Measurements from ENCODE around the gene SLC24A3.

SLC24A3 gene

GRCh38 chr20:19241440-19241839, 29.0 kb downstream of the SLC24A3 start:
- no peak overlapping the region for H3K4me2 ChIP-seq (ENCODE audit: low read length)
- no peak overlapping the region for H2AFZ ChIP-seq (ENCODE audit: insufficient read depth, low read length, poor library complexity)
- no peak for DNase-seq
- H3K14ac ChIP-seq (ENCODE audit: low read length): no peak overlapping the region
- no peak overlapping the region for H2AK5ac ChIP-seq (ENCODE audit: low read length)
- H4K8ac ChIP-seq (ENCODE audit: low read depth, low read length): no peak overlapping the region
- no peak overlapping the region for H2BK12ac ChIP-seq (ENCODE audit: low read length)
- H3K9me3 ChIP-seq (ENCODE audit: insufficient read depth, low read depth, low read length): no peaks in the 10 kb centered on the region
- H3K4ac ChIP-seq (ENCODE audit: low read depth, low read length): no peak overlapping the region
- no peak overlapping the region for H2BK5ac ChIP-seq (ENCODE audit: low read depth, low read length, poor library complexity)
- H3K23ac ChIP-seq (ENCODE audit: low read length): no peak overlapping the region
- H3K79me2 ChIP-seq (ENCODE audit: control insufficient read depth, insufficient read depth, low read length, poor library complexity): no peaks in the 10 kb centered on the region
- no peak overlapping the region for H2BK120ac ChIP-seq (ENCODE audit: insufficient read depth, low read length, poor library complexity)
- H3K27me3 ChIP-seq (ENCODE audit: insufficient read depth, low read length): no peaks in the 10 kb centered on the region
- no peak overlapping the region for H4K12ac ChIP-seq (ENCODE audit: low read depth, low read length)
- H3K79me1 ChIP-seq (ENCODE audit: low read length): no peaks in the 10 kb centered on the region
- no peak overlapping the region for H3K4me3 ChIP-seq (ENCODE audit: low read depth, low read length)
- H3K27ac ChIP-seq (ENCODE audit: low read depth, low read length): no peak overlapping the region
- no peak overlapping the region for H3K18ac ChIP-seq (ENCODE audit: low read length)
- H4K91ac ChIP-seq (ENCODE audit: low read depth, low read length): no peak overlapping the region
- no CpG with 5 or more reads among the region's 13 CpGs for WGBS (ENCODE audit: extremely low coverage, insufficient coverage, insufficient read length)
- no peak overlapping the region for H3K9ac ChIP-seq (ENCODE audit: low read length)
- no peaks in the 10 kb centered on the region for H3K36me3 ChIP-seq (ENCODE audit: control insufficient read depth in 1 of 2, insufficient read depth in 2 of 2, low read length in 2 of 2)
- peaks cover 4% of the 10 kb centered on the region in 2 experiments for H3K4me1 ChIP-seq (ENCODE audit: control insufficient read depth in 1 of 2, insufficient read depth in 2 of 2, low read length in 2 of 2)

GRCh38 chr20:19244291-19244690, 31.8 kb downstream of the SLC24A3 start:
- H3K4me3 ChIP-seq (ENCODE audit: low read depth, low read length): no peak overlapping the region
- no peaks in the 10 kb centered on the region for H3K79me2 ChIP-seq (ENCODE audit: control insufficient read depth, insufficient read depth, low read length, poor library complexity)
- no peak overlapping the region for H4K12ac ChIP-seq (ENCODE audit: low read depth, low read length)
- no peak overlapping the region for H3K23ac ChIP-seq (ENCODE audit: low read length)
- H2AK5ac ChIP-seq (ENCODE audit: low read length): no peak overlapping the region
- H2BK5ac ChIP-seq (ENCODE audit: low read depth, low read length, poor library complexity): no peak overlapping the region
- H2BK12ac ChIP-seq (ENCODE audit: low read length): no peak overlapping the region
- DNase-seq: peak; percentile 50 to 51
- no peaks in the 10 kb centered on the region for H3K9me3 ChIP-seq (ENCODE audit: insufficient read depth, low read depth, low read length)
- H3K14ac ChIP-seq (ENCODE audit: low read length): no peak overlapping the region
- H2AFZ ChIP-seq (ENCODE audit: insufficient read depth, low read length, poor library complexity): no peak overlapping the region
- no peak overlapping the region for H3K4ac ChIP-seq (ENCODE audit: low read depth, low read length)
- H3K79me1 ChIP-seq (ENCODE audit: low read length): no peaks in the 10 kb centered on the region
- H2BK120ac ChIP-seq (ENCODE audit: insufficient read depth, low read length, poor library complexity): no peak overlapping the region
- no peak overlapping the region for H3K18ac ChIP-seq (ENCODE audit: low read length)
- no peaks in the 10 kb centered on the region for H3K36me3 ChIP-seq (ENCODE audit: control insufficient read depth in 1 of 2, insufficient read depth in 2 of 2, low read length in 2 of 2)
- H3K9ac ChIP-seq (ENCODE audit: low read length): no peak overlapping the region
- H3K27me3 ChIP-seq (ENCODE audit: insufficient read depth, low read length): no peaks in the 10 kb centered on the region
- no peak overlapping the region for H3K27ac ChIP-seq (ENCODE audit: low read depth, low read length)
- H4K8ac ChIP-seq (ENCODE audit: low read depth, low read length): no peak overlapping the region
- WGBS (ENCODE audit: extremely low coverage, insufficient coverage, insufficient read length): no CpG with 5 or more reads among the region's 8 CpGs
- H3K4me2 ChIP-seq (ENCODE audit: low read length): no peak overlapping the region
- no peak overlapping the region for H4K91ac ChIP-seq (ENCODE audit: low read depth, low read length)
- peaks cover 4% of the 10 kb centered on the region in 2 experiments for H3K4me1 ChIP-seq (ENCODE audit: control insufficient read depth in 1 of 2, insufficient read depth in 2 of 2, low read length in 2 of 2)

- WGBS (ENCODE audit: extremely low coverage, insufficient coverage, insufficient read length): no CpG with 5 or more reads among the region's 6 CpGs
- H3K4me1 ChIP-seq (ENCODE audit: control insufficient read depth in 1 of 2, insufficient read depth in 2 of 2, low read length in 2 of 2): peaks cover 1 to 4% of the 10 kb centered on the region in 2 experiments
- no peak overlapping the region for H3K9ac ChIP-seq (ENCODE audit: low read length)
Observed at GRCh38 chr20:19249106-19249879, 36.9 kb downstream of the SLC24A3 start.

GRCh38 chr20:19250346-19250745, 37.9 kb downstream of the SLC24A3 start:
- Histone ChIP-seq H2BK5ac (ENCODE audit: low read depth, low read length, poor library complexity) (no peak overlapping the region), H2BK12ac (ENCODE audit: low read length) (no peak overlapping the region), H3K4me2 (ENCODE audit: low read length) (no peak overlapping the region), H3K4ac (ENCODE audit: low read depth, low read length) (no peak overlapping the region), H2BK120ac (ENCODE audit: insufficient read depth, low read length, poor library complexity) (no peak overlapping the region), H3K27ac (ENCODE audit: low read depth, low read length) (no peak overlapping the region), H3K79me1 (ENCODE audit: low read length) (peaks cover under 1% of the 10 kb centered on the region), H2AK5ac (ENCODE audit: low read length) (no peak overlapping the region), H3K9ac (ENCODE audit: low read length) (no peak overlapping the region), H3K4me1 (ENCODE audit: control insufficient read depth in 1 of 2, insufficient read depth in 2 of 2, low read length in 2 of 2) (peaks cover 0 to 4% of the 10 kb centered on the region in 2 experiments), H4K8ac (ENCODE audit: low read depth, low read length) (no peak overlapping the region), H4K12ac (ENCODE audit: low read depth, low read length) (no peak overlapping the region), H3K23ac (ENCODE audit: low read length) (no peak overlapping the region), H4K91ac (ENCODE audit: low read depth, low read length) (no peak overlapping the region), H3K18ac (ENCODE audit: low read length) (no peak overlapping the region), H3K9me3 (ENCODE audit: insufficient read depth, low read depth, low read length) (no peaks in the 10 kb centered on the region), H3K79me2 (ENCODE audit: control insufficient read depth, insufficient read depth, low read length, poor library complexity) (no peaks in the 10 kb centered on the region), H3K27me3 (ENCODE audit: insufficient read depth, low read length) (no peaks in the 10 kb centered on the region), H2AFZ (ENCODE audit: insufficient read depth, low read length, poor library complexity) (no peak overlapping the region), H3K4me3 (ENCODE audit: low read depth, low read length) (no peak overlapping the region), H3K36me3 (ENCODE audit: control insufficient read depth in 1 of 2, insufficient read depth in 2 of 2, low read length in 2 of 2) (no peaks in the 10 kb centered on the region), H3K14ac (ENCODE audit: low read length) (no peak overlapping the region)
- DNase-seq: no peak

More at GRCh38 chr20:19249106-19249879, 36.9 kb downstream of the SLC24A3 start:
- no peak overlapping the region for H3K4ac ChIP-seq (ENCODE audit: low read depth, low read length)
- H4K8ac ChIP-seq (ENCODE audit: low read depth, low read length): no peak overlapping the region
- H3K4me3 ChIP-seq (ENCODE audit: low read depth, low read length): no peak overlapping the region
- no peak overlapping the region for H2BK5ac ChIP-seq (ENCODE audit: low read depth, low read length, poor library complexity)
- no peak overlapping the region for H4K91ac ChIP-seq (ENCODE audit: low read depth, low read length)
- DNase-seq: peak; percentile 7 to 47
- no peaks in the 10 kb centered on the region for H3K36me3 ChIP-seq (ENCODE audit: control insufficient read depth in 1 of 2, insufficient read depth in 2 of 2, low read length in 2 of 2)
- no peaks in the 10 kb centered on the region for H3K9me3 ChIP-seq (ENCODE audit: insufficient read depth, low read depth, low read length)
- H4K12ac ChIP-seq (ENCODE audit: low read depth, low read length): no peak overlapping the region
- H3K23ac ChIP-seq (ENCODE audit: low read length): no peak overlapping the region
- no peaks in the 10 kb centered on the region for H3K79me2 ChIP-seq (ENCODE audit: control insufficient read depth, insufficient read depth, low read length, poor library complexity)
- H3K27ac ChIP-seq (ENCODE audit: low read depth, low read length): no peak overlapping the region
- no peak overlapping the region for H2AFZ ChIP-seq (ENCODE audit: insufficient read depth, low read length, poor library complexity)
- no peak overlapping the region for H2BK120ac ChIP-seq (ENCODE audit: insufficient read depth, low read length, poor library complexity)
- no peak overlapping the region for H3K4me2 ChIP-seq (ENCODE audit: low read length)
- no peaks in the 10 kb centered on the region for H3K27me3 ChIP-seq (ENCODE audit: insufficient read depth, low read length)
- no peak overlapping the region for H3K18ac ChIP-seq (ENCODE audit: low read length)
- H3K14ac ChIP-seq (ENCODE audit: low read length): no peak overlapping the region
- no peak overlapping the region for H2BK12ac ChIP-seq (ENCODE audit: low read length)
- H3K79me1 ChIP-seq (ENCODE audit: low read length): no peaks in the 10 kb centered on the region
- no peak overlapping the region for H2AK5ac ChIP-seq (ENCODE audit: low read length)
